ENCODE measurements around the gene GNPTG.

The GNPTG gene

DNA sequence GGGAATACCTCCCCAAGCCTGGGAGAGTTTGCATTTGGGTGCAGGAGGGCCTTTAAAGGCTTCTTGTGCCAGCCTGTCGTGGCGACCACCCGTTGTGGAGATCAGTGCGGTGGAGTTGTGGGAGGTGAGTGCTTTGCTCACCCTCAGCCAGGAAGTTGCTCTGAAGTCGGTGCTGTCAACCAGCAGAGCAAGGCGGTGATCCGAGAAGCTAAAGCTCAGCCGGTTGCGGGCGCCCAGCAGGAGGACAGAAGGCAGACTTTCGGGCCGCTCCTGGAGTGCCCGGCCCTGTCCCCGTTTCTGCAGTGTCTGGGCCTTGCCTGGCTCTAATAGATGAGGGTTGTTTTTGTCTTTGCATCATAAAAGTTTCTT is 40.9 kb upstream of the GNPTG start:
- Histone ChIP-seq H3K27me3 (ENCODE audit: low read depth, low read length) (no peaks in the 10 kb centered on the region), H3K4me2 (ENCODE audit: low read length) (peak overlapping the region; percentile 98), H3K36me3 (replicated peaks; ENCODE audit: low read depth, low read length) (peaks cover 41% of the 10 kb centered on the region), H3K4me3 (ENCODE audit: low read length) (peak overlapping the region; percentile 91), H3K27ac (ENCODE audit: low read length) (no peak overlapping the region), H4K20me1 (ENCODE audit: insufficient read depth, low read length) (peaks cover 59% of the 10 kb centered on the region), H3K79me2 (ENCODE audit: low read length) (peaks cover 66% of the 10 kb centered on the region), H3K4me1 (ENCODE audit: low read length) (peaks cover 15% of the 10 kb centered on the region), H3K9me3 (ENCODE audit: insufficient read depth, low read length) (no peaks in the 10 kb centered on the region), H3K9ac (ENCODE audit: low read length) (peak overlapping the region; percentile 91), H2AFZ (ENCODE audit: low read depth, low read length) (no peak overlapping the region)
- TF ChIP-seq, protein P1, sequence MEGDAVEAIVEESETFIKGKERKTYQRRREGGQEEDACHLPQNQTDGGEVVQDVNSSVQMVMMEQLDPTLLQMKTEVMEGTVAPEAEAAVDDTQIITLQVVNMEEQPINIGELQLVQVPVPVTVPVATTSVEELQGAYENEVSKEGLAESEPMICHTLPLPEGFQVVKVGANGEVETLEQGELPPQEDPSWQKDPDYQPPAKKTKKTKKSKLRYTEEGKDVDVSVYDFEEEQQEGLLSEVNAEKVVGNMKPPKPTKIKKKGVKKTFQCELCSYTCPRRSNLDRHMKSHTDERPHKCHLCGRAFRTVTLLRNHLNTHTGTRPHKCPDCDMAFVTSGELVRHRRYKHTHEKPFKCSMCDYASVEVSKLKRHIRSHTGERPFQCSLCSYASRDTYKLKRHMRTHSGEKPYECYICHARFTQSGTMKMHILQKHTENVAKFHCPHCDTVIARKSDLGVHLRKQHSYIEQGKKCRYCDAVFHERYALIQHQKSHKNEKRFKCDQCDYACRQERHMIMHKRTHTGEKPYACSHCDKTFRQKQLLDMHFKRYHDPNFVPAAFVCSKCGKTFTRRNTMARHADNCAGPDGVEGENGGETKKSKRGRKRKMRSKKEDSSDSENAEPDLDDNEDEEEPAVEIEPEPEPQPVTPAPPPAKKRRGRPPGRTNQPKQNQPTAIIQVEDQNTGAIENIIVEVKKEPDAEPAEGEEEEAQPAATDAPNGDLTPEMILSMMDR (IDR thresholded peaks at IDR 0.05; ENCODE audit: low read depth, low read length) = no peak
- TF ChIP-seq EZH2phosphoT487 (IDR thresholded peaks at IDR 0.05; ENCODE audit: low read depth) = no peak

DNA sequence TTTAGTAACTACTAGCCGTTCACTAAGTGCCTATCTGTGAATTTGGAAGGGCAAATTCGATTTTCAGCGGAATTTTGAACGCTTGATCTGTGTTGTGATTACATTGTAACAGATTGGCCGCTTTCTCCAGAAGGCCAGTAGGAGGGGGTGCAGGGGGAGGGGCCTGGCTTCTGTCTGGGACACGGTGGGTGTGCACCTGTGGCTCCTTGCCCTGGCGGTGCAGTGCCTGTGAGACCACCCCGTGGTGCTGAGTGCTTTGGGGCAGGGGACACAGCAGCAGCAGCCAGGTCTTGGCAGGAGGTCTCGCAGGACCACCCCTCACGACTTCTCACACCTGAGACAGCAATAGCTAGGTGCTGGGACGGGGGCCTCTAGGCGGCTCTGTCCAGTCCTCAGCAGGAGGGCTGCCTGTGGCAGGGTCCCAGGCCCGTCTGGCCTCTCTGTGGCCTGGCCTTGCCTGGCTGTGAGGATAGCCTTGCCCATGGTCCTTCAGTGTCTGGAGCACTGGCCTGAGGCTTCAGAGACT is 40.5 kb upstream of the GNPTG start:
- Histone ChIP-seq H3K27me3 (ENCODE audit: low read depth, low read length) (no peaks in the 10 kb centered on the region), H4K20me1 (ENCODE audit: insufficient read depth, low read length) (peaks cover 62% of the 10 kb centered on the region), H2AFZ (ENCODE audit: low read depth, low read length) (no peak overlapping the region), H3K36me3 (replicated peaks; ENCODE audit: low read depth, low read length) (peaks cover 45% of the 10 kb centered on the region), H3K79me2 (ENCODE audit: low read length) (peaks cover 71% of the 10 kb centered on the region), H3K27ac (ENCODE audit: low read length) (no peak overlapping the region), H3K9me3 (ENCODE audit: insufficient read depth, low read length) (no peaks in the 10 kb centered on the region), H3K4me1 (ENCODE audit: low read length) (peaks cover 15% of the 10 kb centered on the region), H3K4me2 (ENCODE audit: low read length) (peak overlapping the region; percentile 98), H3K9ac (ENCODE audit: low read length) (peak overlapping the region; percentile 91), H3K4me3 (ENCODE audit: low read length) (peak overlapping the region; percentile 91)
- TF ChIP-seq EZH2phosphoT487 (IDR thresholded peaks at IDR 0.05; ENCODE audit: low read depth) = no peak
- TF ChIP-seq, protein P1 (IDR thresholded peaks at IDR 0.05; ENCODE audit: low read depth, low read length) = no peak

DNA sequence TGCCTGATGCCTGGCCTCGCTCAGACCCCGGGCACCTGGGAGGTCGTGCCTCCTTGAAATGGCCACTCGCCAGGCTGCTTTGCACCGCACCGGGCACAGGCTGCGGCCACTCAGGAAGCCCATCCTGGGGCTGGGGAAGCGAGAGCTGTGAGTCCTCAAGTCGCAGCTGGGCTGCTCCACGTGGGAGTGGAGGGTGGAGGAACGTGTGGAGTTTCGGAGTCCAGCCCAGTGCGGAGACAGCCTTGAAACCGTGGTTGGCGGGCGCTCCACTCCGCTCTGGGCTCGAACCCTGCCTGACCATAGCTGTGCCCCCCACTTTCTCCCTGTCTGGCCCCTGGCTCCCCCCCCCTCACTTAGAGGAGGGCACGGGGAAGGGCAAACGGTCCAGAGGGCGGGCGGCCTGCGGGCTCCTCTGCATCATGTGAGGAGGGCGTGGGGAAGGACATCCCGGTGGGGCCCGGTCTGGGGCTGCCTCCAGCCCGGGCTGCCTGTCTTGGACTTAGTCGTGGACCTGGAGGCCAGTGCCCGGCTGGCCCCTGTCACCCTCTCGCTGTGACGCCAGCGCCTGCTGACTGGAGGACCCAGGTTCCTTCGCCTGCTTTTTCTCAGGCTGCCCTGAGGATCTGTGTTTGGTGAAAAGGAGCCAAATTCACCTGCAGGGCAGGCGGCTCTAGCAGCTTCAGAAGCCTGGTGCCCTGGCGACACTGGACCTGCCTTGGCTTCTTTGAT is 39.8 kb upstream of the GNPTG start:
- no peaks in the 10 kb centered on the region for H3K9me3 ChIP-seq (ENCODE audit: insufficient read depth, low read length)
- peaks cover 72% of the 10 kb centered on the region for H3K79me2 ChIP-seq (ENCODE audit: low read length)
- peak overlapping the region; percentile 91 for H3K4me3 ChIP-seq (ENCODE audit: low read length)
- H4K20me1 ChIP-seq (ENCODE audit: insufficient read depth, low read length) = peaks cover 64% of the 10 kb centered on the region
- no peak overlapping the region for H3K27ac ChIP-seq (ENCODE audit: low read length)
- H3K4me1 ChIP-seq (ENCODE audit: low read length) = peaks cover 15% of the 10 kb centered on the region
- H3K27me3 ChIP-seq (ENCODE audit: low read depth, low read length) = no peaks in the 10 kb centered on the region
- H3K4me2 ChIP-seq (ENCODE audit: low read length) = peak overlapping the region; percentile 98
- H2AFZ ChIP-seq (ENCODE audit: low read depth, low read length) = no peak overlapping the region
- no peak for TF ChIP-seq EZH2phosphoT487 (IDR thresholded peaks at IDR 0.05; ENCODE audit: low read depth)
- TF ChIP-seq, protein P1 (IDR thresholded peaks at IDR 0.05; ENCODE audit: low read depth, low read length) = no peak
- peak overlapping the region; percentile 91; the same call in 1 of the 2 replicates for H3K9ac ChIP-seq (ENCODE audit: low read length)
- H3K36me3 ChIP-seq (replicated peaks; ENCODE audit: low read depth, low read length) = peaks cover 50% of the 10 kb centered on the region

DNA sequence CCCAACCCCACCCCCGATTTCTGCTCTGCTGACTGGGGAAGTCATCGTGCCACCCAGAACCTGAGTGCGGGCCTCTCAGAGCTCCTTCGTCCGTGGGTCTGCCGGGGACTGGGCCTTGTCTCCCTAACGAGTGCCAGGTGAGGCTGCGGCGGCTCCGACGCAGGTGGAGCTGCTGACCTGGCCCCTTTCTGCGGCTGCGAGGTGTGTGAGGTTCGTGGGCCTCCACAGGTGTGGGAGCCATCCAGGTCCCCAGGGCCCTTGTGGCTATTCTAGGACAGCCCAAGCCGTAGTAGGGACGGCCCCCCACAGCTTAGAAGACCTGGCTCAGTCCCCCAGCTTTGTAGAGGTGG is 39.3 kb upstream of the GNPTG start:
- H4K20me1 ChIP-seq (ENCODE audit: insufficient read depth, low read length) = peaks cover 66% of the 10 kb centered on the region
- no peaks in the 10 kb centered on the region for H3K9me3 ChIP-seq (ENCODE audit: insufficient read depth, low read length)
- H3K79me2 ChIP-seq (ENCODE audit: low read length) = peaks cover 76% of the 10 kb centered on the region
- no peak overlapping the region for H3K4me2 ChIP-seq (ENCODE audit: low read length)
- H3K27ac ChIP-seq (ENCODE audit: low read length) = no peak overlapping the region
- H3K36me3 ChIP-seq (replicated peaks; ENCODE audit: low read depth, low read length) = peaks cover 54% of the 10 kb centered on the region
- H3K4me3 ChIP-seq (ENCODE audit: low read length) = no peak overlapping the region
- no peak overlapping the region for H2AFZ ChIP-seq (ENCODE audit: low read depth, low read length)
- H3K27me3 ChIP-seq (ENCODE audit: low read depth, low read length) = no peaks in the 10 kb centered on the region
- peaks cover 15% of the 10 kb centered on the region for H3K4me1 ChIP-seq (ENCODE audit: low read length)
- no peak for TF ChIP-seq EZH2phosphoT487 (IDR thresholded peaks at IDR 0.05; ENCODE audit: low read depth)
- TF ChIP-seq, protein P1 (IDR thresholded peaks at IDR 0.05; ENCODE audit: low read depth, low read length) = no peak
- no peak overlapping the region for H3K9ac ChIP-seq (ENCODE audit: low read length)

All from OCI-LY3 (cell line).